ENCODE data around the gene POLD4. TPM values are rescaled to one million over a fixed set of nuclear protein-coding genes. Genes with fewer than 3 reads are reported as not detected.

POLD4 gene
- total and polyA plus RNA-seq, 2 donors (not counting 1 experiment from before 2014, with no cell fraction given): 32.4 to 36.3 TPM

DNA sequence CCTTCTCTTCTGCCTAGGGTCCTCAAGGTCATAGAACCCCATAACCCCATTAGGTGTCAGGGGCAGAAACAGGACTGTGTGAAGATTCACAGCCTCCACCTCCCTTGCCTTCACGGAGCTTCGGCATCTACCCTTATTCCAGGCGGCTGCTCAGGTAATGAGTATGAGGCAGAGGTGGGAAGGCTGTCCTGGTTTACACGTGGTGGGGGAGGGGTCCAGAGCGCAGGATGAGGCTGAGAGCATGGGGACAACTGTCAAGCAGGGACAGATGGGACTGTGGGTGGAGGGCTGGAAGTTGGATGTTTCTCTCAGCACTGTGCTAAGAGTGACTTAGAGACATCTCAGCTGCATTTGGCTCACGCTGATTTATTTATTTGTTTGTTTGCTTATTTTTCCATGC, 34.2 kb upstream of the POLD4 start:
- H3K36me3 ChIP-seq (ENCODE audit: control insufficient read depth, insufficient read depth, low read length): no peaks in the 10 kb centered on the region
- peaks cover 5% of the 10 kb centered on the region for H3K4me1 ChIP-seq (ENCODE audit: control insufficient read depth, extremely low read depth, insufficient read depth, low read length)
- TF ChIP-seq, protein P1, sequence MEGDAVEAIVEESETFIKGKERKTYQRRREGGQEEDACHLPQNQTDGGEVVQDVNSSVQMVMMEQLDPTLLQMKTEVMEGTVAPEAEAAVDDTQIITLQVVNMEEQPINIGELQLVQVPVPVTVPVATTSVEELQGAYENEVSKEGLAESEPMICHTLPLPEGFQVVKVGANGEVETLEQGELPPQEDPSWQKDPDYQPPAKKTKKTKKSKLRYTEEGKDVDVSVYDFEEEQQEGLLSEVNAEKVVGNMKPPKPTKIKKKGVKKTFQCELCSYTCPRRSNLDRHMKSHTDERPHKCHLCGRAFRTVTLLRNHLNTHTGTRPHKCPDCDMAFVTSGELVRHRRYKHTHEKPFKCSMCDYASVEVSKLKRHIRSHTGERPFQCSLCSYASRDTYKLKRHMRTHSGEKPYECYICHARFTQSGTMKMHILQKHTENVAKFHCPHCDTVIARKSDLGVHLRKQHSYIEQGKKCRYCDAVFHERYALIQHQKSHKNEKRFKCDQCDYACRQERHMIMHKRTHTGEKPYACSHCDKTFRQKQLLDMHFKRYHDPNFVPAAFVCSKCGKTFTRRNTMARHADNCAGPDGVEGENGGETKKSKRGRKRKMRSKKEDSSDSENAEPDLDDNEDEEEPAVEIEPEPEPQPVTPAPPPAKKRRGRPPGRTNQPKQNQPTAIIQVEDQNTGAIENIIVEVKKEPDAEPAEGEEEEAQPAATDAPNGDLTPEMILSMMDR (conservative IDR thresholded peaks at IDR 0.05 in 1 of 2, IDR thresholded peaks at IDR 0.05 in 1 of 2; ENCODE audit: low read depth in 1 of 2, low read length in 2 of 2): no peak
- no peak for TF ChIP-seq EZH2 (IDR thresholded peaks at IDR 0.05; ENCODE audit: low read length, missing control alignments)
- H3K4me3 ChIP-seq (replicated peaks in 1 of 4; ENCODE audit: control extremely low read depth in 1 of 4, insufficient read depth in 1 of 4, low read depth in 3 of 4, low read length in 4 of 4): no peak overlapping the region
- H3K27me3 ChIP-seq (ENCODE audit: control insufficient read depth, insufficient read depth, low read length): no peaks in the 10 kb centered on the region
- H4K20me1 ChIP-seq (ENCODE audit: control insufficient read depth, extremely low read depth, insufficient read depth, low read length): no peaks in the 10 kb centered on the region
- no peak overlapping the region for H3K27ac ChIP-seq (ENCODE audit: insufficient read depth, low read length)
- H2AFZ ChIP-seq (ENCODE audit: low read length): no peak overlapping the region
- peaks cover 2% of the 10 kb centered on the region for H3K79me2 ChIP-seq (ENCODE audit: control insufficient read depth, insufficient read depth, low read length)
- no peak overlapping the region for H3K9ac ChIP-seq (ENCODE audit: insufficient read depth, low read length)
- no peak overlapping the region for H3K4me2 ChIP-seq (ENCODE audit: extremely low read depth, insufficient read depth, low read length)
- DNase-seq (ENCODE audit: low read depth in 2 of 2): no peak
- no peaks in the 10 kb centered on the region for H3K9me3 ChIP-seq (ENCODE audit: control insufficient read depth, insufficient read depth, low read depth, low read length)

DNA sequence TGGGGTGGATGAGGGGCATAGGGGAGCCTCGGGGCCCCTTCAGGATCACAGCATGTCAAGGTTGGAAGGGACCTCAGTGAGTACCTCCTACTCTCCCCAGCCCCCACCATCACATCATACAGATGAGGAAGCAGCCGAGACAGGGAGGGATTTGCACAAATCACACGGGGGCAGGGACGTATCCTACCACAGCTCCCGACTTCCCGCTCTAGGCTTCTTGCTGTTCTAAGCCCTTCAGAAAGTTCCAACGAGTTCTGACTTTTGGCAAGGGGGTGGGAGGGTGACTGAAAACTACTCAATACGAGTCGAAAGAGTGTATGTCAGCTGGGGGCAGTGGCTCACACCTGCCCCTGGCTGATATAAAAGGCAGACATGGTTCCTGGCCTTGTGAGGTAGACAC, 33.7 kb upstream of the POLD4 start:
- H3K4me1 ChIP-seq (ENCODE audit: control insufficient read depth, extremely low read depth, insufficient read depth, low read length): peaks cover 5% of the 10 kb centered on the region
- no peaks in the 10 kb centered on the region for H3K79me2 ChIP-seq (ENCODE audit: control insufficient read depth, insufficient read depth, low read length)
- H3K36me3 ChIP-seq (ENCODE audit: control insufficient read depth, insufficient read depth, low read length): no peaks in the 10 kb centered on the region
- H3K4me2 ChIP-seq (ENCODE audit: extremely low read depth, insufficient read depth, low read length): no peak overlapping the region
- no peak overlapping the region for H3K9ac ChIP-seq (ENCODE audit: insufficient read depth, low read length)
- no peaks in the 10 kb centered on the region for H3K9me3 ChIP-seq (ENCODE audit: control insufficient read depth, insufficient read depth, low read depth, low read length)
- TF ChIP-seq EZH2 (IDR thresholded peaks at IDR 0.05; ENCODE audit: low read length, missing control alignments): peak; percentile 52
- TF ChIP-seq, protein P1 (conservative IDR thresholded peaks at IDR 0.05 in 1 of 2, IDR thresholded peaks at IDR 0.05 in 1 of 2; ENCODE audit: low read depth in 1 of 2, low read length in 2 of 2): no peak
- H3K27ac ChIP-seq (ENCODE audit: insufficient read depth, low read length): no peak overlapping the region
- H2AFZ ChIP-seq (ENCODE audit: low read length): no peak overlapping the region
- H4K20me1 ChIP-seq (ENCODE audit: control insufficient read depth, extremely low read depth, insufficient read depth, low read length): no peaks in the 10 kb centered on the region
- no peak overlapping the region for H3K4me3 ChIP-seq (replicated peaks in 1 of 4; ENCODE audit: control extremely low read depth in 1 of 4, insufficient read depth in 1 of 4, low read depth in 3 of 4, low read length in 4 of 4)
- no peaks in the 10 kb centered on the region for H3K27me3 ChIP-seq (ENCODE audit: control insufficient read depth, insufficient read depth, low read length)
- no peak for DNase-seq (ENCODE audit: low read depth in 2 of 2)

DNA sequence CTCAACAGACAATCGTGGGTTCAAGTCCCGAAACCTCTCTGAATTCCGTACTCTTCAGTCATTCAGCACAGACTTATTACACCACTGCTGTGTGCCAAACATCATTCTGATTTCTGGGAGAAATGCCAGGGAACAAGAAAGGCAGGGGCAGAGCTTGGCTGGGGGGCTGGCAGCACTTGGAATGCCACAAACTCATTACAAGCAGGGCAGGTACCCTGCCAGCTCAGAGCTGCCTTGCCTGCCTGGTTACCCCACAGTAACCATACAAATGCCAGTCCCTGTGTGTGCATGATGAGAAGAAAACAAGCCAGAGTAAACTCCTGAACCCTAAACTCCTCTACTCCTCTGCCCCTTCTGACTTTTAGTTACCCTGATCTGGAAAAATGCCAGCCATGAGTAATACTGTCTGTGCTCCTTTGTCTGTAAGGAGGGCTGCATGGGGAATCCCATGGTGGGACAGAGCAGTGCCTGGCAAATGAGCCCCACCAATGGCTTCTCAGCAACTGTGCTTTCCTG, 31.6 kb upstream of the POLD4 start:
- H2AFZ ChIP-seq (ENCODE audit: low read length): no peak overlapping the region
- no peaks in the 10 kb centered on the region for H4K20me1 ChIP-seq (ENCODE audit: control insufficient read depth, extremely low read depth, insufficient read depth, low read length)
- no peaks in the 10 kb centered on the region for H3K79me2 ChIP-seq (ENCODE audit: control insufficient read depth, insufficient read depth, low read length)
- no peaks in the 10 kb centered on the region for H3K9me3 ChIP-seq (ENCODE audit: control insufficient read depth, insufficient read depth, low read depth, low read length)
- no peaks in the 10 kb centered on the region for H3K36me3 ChIP-seq (ENCODE audit: control insufficient read depth, insufficient read depth, low read length)
- peaks cover 5% of the 10 kb centered on the region for H3K4me1 ChIP-seq (ENCODE audit: control insufficient read depth, extremely low read depth, insufficient read depth, low read length)
- TF ChIP-seq EZH2 (IDR thresholded peaks at IDR 0.05; ENCODE audit: low read length, missing control alignments): no peak
- TF ChIP-seq, protein P1 (conservative IDR thresholded peaks at IDR 0.05 in 1 of 2, IDR thresholded peaks at IDR 0.05 in 1 of 2; ENCODE audit: low read depth in 1 of 2, low read length in 2 of 2): no peak
- H3K27ac ChIP-seq (ENCODE audit: insufficient read depth, low read length): no peak overlapping the region
- no peak overlapping the region for H3K4me3 ChIP-seq (replicated peaks in 1 of 4; ENCODE audit: control extremely low read depth in 1 of 4, insufficient read depth in 1 of 4, low read depth in 3 of 4, low read length in 4 of 4)
- H3K4me2 ChIP-seq (ENCODE audit: extremely low read depth, insufficient read depth, low read length): no peak overlapping the region
- H3K9ac ChIP-seq (ENCODE audit: insufficient read depth, low read length): no peak overlapping the region
- H3K27me3 ChIP-seq (ENCODE audit: control insufficient read depth, insufficient read depth, low read length): no peaks in the 10 kb centered on the region
- peak; percentile 43 to 55 for DNase-seq (ENCODE audit: low read depth in 2 of 2)
